ENCODE data around the gene EPHB1. TPM values are rescaled to one million over a fixed set of nuclear protein-coding genes. Genes with fewer than 3 reads are reported as not detected.
"Not testable (repeated sequence)": the region's sequence is repeated elsewhere in the genome, so short reads cannot be mapped to it uniquely, and the experiment has no call there.

Gene EPHB1
- total RNA-seq, 1 donor from 2014 or later: 1.6 TPM

- intact Hi-C loops (cut with DNase I): no loop called here
Observed at GRCh38 chr3:134998158-134998557, 203.1 kb downstream of the EPHB1 start.

GRCh38 chr3:134998855-134999254 lies 203.8 kb downstream of the EPHB1 start:
- TF ChIP-seq CTCF (IDR thresholded peaks at IDR 0.05): no peak
- H3K27ac ChIP-seq: no peak overlapping the region
- H3K4me3 ChIP-seq: no peak overlapping the region
- intact Hi-C loops (cut with DNase I): no loop called here
- DNase-seq (no peak), ATAC-seq (no peak)
- H3K27me3 ChIP-seq: no peaks in the 10 kb centered on the region
- H3K4me1 ChIP-seq: no peaks in the 10 kb centered on the region
- no peaks in the 10 kb centered on the region for H3K9me3 ChIP-seq
- H3K36me3 ChIP-seq: no peaks in the 10 kb centered on the region

More at GRCh38 chr3:134998158-134998557, 203.1 kb downstream of the EPHB1 start:
- H3K27ac ChIP-seq: no peak overlapping the region
- H3K36me3 ChIP-seq: no peaks in the 10 kb centered on the region
- no peak for DNase-seq
- no peak for ATAC-seq
- no peak for TF ChIP-seq CTCF (IDR thresholded peaks at IDR 0.05)
- H3K9me3 ChIP-seq: no peaks in the 10 kb centered on the region
- H3K27me3 ChIP-seq: no peaks in the 10 kb centered on the region
- no peaks in the 10 kb centered on the region for H3K4me1 ChIP-seq
- no peak overlapping the region for H3K4me3 ChIP-seq

GRCh38 chr3:135000465-135000864 lies 205.4 kb downstream of the EPHB1 start:
- Histone ChIP-seq H3K27me3 (no peaks in the 10 kb centered on the region), H3K4me1 (no peaks in the 10 kb centered on the region), H3K4me3 (no peak overlapping the region), H3K9me3 (no peaks in the 10 kb centered on the region), H3K27ac (no peak overlapping the region), H3K36me3 (no peaks in the 10 kb centered on the region)
- DNase-seq (no peak), ATAC-seq (peak; percentile 70)
- intact Hi-C loops (cut with DNase I): no loop called here
- no peak for TF ChIP-seq CTCF (IDR thresholded peaks at IDR 0.05)

- H3K36me3 ChIP-seq; H3K4me3 ChIP-seq; intact Hi-C loops (cut with DNase I); H3K4me1 ChIP-seq; DNase-seq; H3K9me3 ChIP-seq; ATAC-seq; H3K27me3 ChIP-seq; H3K27ac ChIP-seq: not testable (repeated sequence)
Observed at GRCh38 chr3:135005616-135006015, 210.6 kb downstream of the EPHB1 start.

- H3K9me3 ChIP-seq: no peaks in the 10 kb centered on the region
- DNase-seq: no peak
- no peaks in the 10 kb centered on the region for H3K4me1 ChIP-seq
- H3K27me3 ChIP-seq: no peaks in the 10 kb centered on the region
- H3K4me3 ChIP-seq: no peak overlapping the region
- H3K36me3 ChIP-seq: no peaks in the 10 kb centered on the region
- TF ChIP-seq CTCF (IDR thresholded peaks at IDR 0.05): no peak
- intact Hi-C loops (cut with DNase I): no loop called here
- H3K27ac ChIP-seq: no peak overlapping the region
- ATAC-seq: no peak
Observed at GRCh38 chr3:135007607-135008006, 212.5 kb downstream of the EPHB1 start.

- H3K4me3 ChIP-seq: no peak overlapping the region
- DNase-seq: no peak
- H3K27me3 ChIP-seq: no peaks in the 10 kb centered on the region
- no peaks in the 10 kb centered on the region for H3K9me3 ChIP-seq
- no peak overlapping the region for H3K27ac ChIP-seq
- H3K36me3 ChIP-seq: no peaks in the 10 kb centered on the region
- intact Hi-C loops (cut with DNase I): no loop called here
- ATAC-seq: no peak
- no peaks in the 10 kb centered on the region for H3K4me1 ChIP-seq
- TF ChIP-seq CTCF (IDR thresholded peaks at IDR 0.05): no peak
Observed at GRCh38 chr3:135008326-135008725, 213.3 kb downstream of the EPHB1 start.

Data from upper lobe of right lung (tissue), 1 donor.